Measurements from ENCODE around the gene XBP1. TPM values are rescaled to one million over a fixed set of nuclear protein-coding genes. Genes with fewer than 3 reads are reported as not detected.

The XBP1 gene
- total and polyA plus RNA-seq, 2 of the 8 experiments (the other 6 are each of a cell fraction or from before 2014, with no cell fraction given): 99.8 to 131 TPM

DNA sequence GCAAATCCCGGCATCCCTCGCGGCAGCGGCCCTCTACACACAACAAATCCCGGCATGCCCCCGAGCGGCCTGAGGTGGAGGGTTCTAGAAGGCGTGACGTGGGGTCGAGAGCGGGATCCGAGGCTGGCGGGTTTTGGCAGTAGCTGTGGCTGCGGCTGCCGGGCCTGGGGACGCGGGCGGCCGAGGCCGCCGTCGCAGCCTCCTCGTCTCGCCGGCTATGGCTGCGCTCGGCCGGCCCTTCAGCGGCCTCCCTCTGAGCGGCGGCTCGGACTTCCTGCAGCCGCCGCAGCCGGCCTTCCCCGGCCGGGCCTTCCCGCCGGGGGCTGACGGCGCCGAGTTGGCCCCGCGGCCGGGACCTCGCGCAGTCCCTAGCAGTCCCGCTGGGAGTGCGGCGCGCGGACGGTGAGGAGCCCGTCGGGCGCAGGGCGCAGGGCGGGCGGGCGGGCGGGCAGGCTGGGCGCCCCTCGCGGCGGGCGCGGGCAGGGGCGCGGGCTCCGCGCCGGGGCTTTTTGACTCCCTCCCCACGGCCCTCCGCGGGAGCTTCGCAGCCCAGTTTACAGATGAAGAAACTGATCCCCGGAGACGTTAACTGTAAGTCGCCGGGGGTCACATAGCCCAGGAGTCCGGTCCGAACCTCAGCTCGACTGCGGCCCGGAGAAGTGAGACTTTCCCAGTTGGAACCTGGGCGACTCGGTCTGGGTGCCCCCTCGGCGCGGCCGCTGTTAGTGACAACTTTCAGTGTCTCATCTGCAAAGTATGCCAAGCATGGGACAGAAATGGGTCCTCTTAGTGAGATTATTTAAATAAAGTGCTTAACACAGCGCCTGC lies 27.5 kb downstream of the XBP1 start, which contains the start of gene CCDC117:
TSS of gene CCDC117 (plus strand) at position 63 of the 828 bp plus-strand sequence. CDS start at position 218, 155 bp downstream.
- H2BK12ac ChIP-seq (ENCODE audit: low read depth, low read length): no peak within 1 kb of the TSS
- no peak within 1 kb of the TSS for H2BK20ac ChIP-seq (ENCODE audit: low read length)
- H2AFZ ChIP-seq (ENCODE audit: low read length): no peak within 1 kb of the TSS
- H3K4me3 ChIP-seq (ENCODE audit: extremely low read depth in 1 of 4, insufficient read depth in 2 of 4, low read depth in 3 of 4, low read length in 4 of 4): peak within 1 kb of the TSS; percentile 71 to 77 (median 73)
- H3K79me1 ChIP-seq (ENCODE audit: low read depth, low read length): peaks cover 3% of the 10 kb centered on the region; the same call in 1 of the 2 replicates
- FAIRE-seq (no peak), DNase-seq (ENCODE audit: low read depth in 1 of 2, low spot score in 2 of 2) (peak; percentile 89 to 92)
- no peaks in the 10 kb centered on the region for H3K27me3 ChIP-seq (replicated peaks in 1 of 4; ENCODE audit: control insufficient read depth in 3 of 4, extremely low read depth in 1 of 4, insufficient read depth in 3 of 4, low read length in 3 of 4)
- H4K8ac ChIP-seq (ENCODE audit: extremely low read depth, insufficient read depth, low read length): peak within 1 kb of the TSS; percentile 97; the same call in 1 of the 2 replicates
- peak within 1 kb of the TSS; percentile 88 to 97 for H3K4me2 ChIP-seq (ENCODE audit: insufficient read depth in 1 of 2, low read depth in 2 of 2, low read length in 2 of 2)
- ChIA-PET CTCF (ENCODE audit: partially characterized antibody) (interaction anchor here (1.3 to 1.5 kb wide), 3 partner anchors 11 to 35 kb away, joined by 3 to 6 read pairs (median 3); no protein-coding TSS in a partner anchor), POLR2A (ENCODE audit: partially characterized antibody) (interaction anchor here (0.6 to 5.5 kb wide), 7 partner anchors 12 to 237 kb away, joined by 3 to 31 read pairs (median 4); partner anchors contain the start of genes CHEK2, HSCB, TTC28 and XBP1)
- H3K18ac ChIP-seq (ENCODE audit: extremely low read depth, low read length): no peak within 1 kb of the TSS; the same call in none of the 2 replicates
- no peak within 1 kb of the TSS for H2AK5ac ChIP-seq (ENCODE audit: low read depth, low read length)
- no peak within 1 kb of the TSS for H2BK5ac ChIP-seq (ENCODE audit: low read depth, low read length)
- H3K4me1 ChIP-seq (replicated peaks in 1 of 4; ENCODE audit: control insufficient read depth in 3 of 4, insufficient read depth in 4 of 4, low read length in 3 of 4): peaks cover 0 to 3% (median 0%) of the 10 kb centered on the region in 4 experiments; a peak in 2 of 7 replicates
- H3K36me3 ChIP-seq (ENCODE audit: control insufficient read depth in 2 of 4, insufficient read depth in 4 of 4, low read length in 3 of 4): peaks cover 0 to 29% (median 1%) of the 10 kb centered on the region in 4 experiments; a peak in 3 of 8 replicates
- no peaks in the 10 kb centered on the region for H3K9me3 ChIP-seq (ENCODE audit: insufficient read depth in 2 of 2, low read depth in 1 of 2, low read length in 1 of 2)
- no peak within 1 kb of the TSS for H3K23ac ChIP-seq (ENCODE audit: insufficient read length)
- H3K4ac ChIP-seq (replicated peaks; ENCODE audit: insufficient read length, low read depth, low read length): peak within 1 kb of the TSS; percentile 2
- peak within 1 kb of the TSS; percentile 72 for H4K5ac ChIP-seq (ENCODE audit: insufficient read length, low read depth, low read length)
- no peak within 1 kb of the TSS for H2BK15ac ChIP-seq (ENCODE audit: low read length)
- peak within 1 kb of the TSS; percentile 72 for H2BK120ac ChIP-seq (replicated peaks; ENCODE audit: low read depth, low read length)
- no peak within 1 kb of the TSS for H3K14ac ChIP-seq (ENCODE audit: insufficient read length)
- peak within 1 kb of the TSS; percentile 91; the same call in 1 of the 2 replicates for H3K27ac ChIP-seq (ENCODE audit: low read depth, low read length)
- peaks cover 0 to 27% of the 10 kb centered on the region in 2 experiments; a peak in 2 of 4 replicates for H3K79me2 ChIP-seq (ENCODE audit: control insufficient read depth in 1 of 2, insufficient read depth in 2 of 2, low read length in 2 of 2)
- peak within 1 kb of the TSS; percentile 74 to 96 (median 88) for H3K9ac ChIP-seq (replicated peaks in 1 of 4; ENCODE audit: extremely low read depth in 1 of 4, low read depth in 3 of 4, low read length in 3 of 4)
- H3K23me2 ChIP-seq (ENCODE audit: low read depth, low read length): peaks cover 4% of the 10 kb centered on the region
- WGBS, 2 experiments (ENCODE audit: extremely low coverage in 1 of 2, insufficient coverage in 1 of 2, insufficient read length in 1 of 2, insufficient replicate concordance in 2 of 2, low coverage in 1 of 2, low lambda C conversion rate in 2 of 2, missing lambda C conversion rate in 1 of 2): 1% methylated on average over 54 of the region's 92 CpGs; no CpG with 5 or more reads in 1 of the 2 experiments
- no peak within 1 kb of the TSS for H3K56ac ChIP-seq (replicated peaks; ENCODE audit: insufficient read length, low read depth, low read length)
- no peak within 1 kb of the TSS for H4K91ac ChIP-seq (replicated peaks; ENCODE audit: insufficient read length, low read length)
- peaks cover 0 to 2% of the 10 kb centered on the region in 2 experiments for H4K20me1 ChIP-seq (replicated peaks in 1 of 2; ENCODE audit: control insufficient read depth in 1 of 2, insufficient read depth in 2 of 2, low read length in 2 of 2)
- TF ChIP-seq SIN3A (conservative IDR thresholded peaks at IDR 0.05 in 1 of 2, IDR thresholded peaks at IDR 0.05 in 1 of 2; ENCODE audit: low read depth in 1 of 2, low read length in 2 of 2) (0 out of 4 replicates have a peak, but pooled peaks of 1 of the 2 experiments have one; percentile 74), HDAC2 (IDR thresholded peaks at IDR 0.05; ENCODE audit: borderline replicate concordance in 1 of 2, low read depth in 2 of 2, low read length in 2 of 2) (0 out of 4 replicates have a peak, but pooled peaks of 1 of the 2 experiments have one; percentile 52), ASH2L (IDR thresholded peaks at IDR 0.05; ENCODE audit: low read length) (peak; percentile 74), SUZ12 (IDR thresholded peaks at IDR 0.05; ENCODE audit: low read length) (no peak), TAF1 (IDR thresholded peaks at IDR 0.05; ENCODE audit: low read depth, low read length) (peak; percentile 76; the same call in 1 of the 2 replicates)
- TF ChIP-seq, protein P1, sequence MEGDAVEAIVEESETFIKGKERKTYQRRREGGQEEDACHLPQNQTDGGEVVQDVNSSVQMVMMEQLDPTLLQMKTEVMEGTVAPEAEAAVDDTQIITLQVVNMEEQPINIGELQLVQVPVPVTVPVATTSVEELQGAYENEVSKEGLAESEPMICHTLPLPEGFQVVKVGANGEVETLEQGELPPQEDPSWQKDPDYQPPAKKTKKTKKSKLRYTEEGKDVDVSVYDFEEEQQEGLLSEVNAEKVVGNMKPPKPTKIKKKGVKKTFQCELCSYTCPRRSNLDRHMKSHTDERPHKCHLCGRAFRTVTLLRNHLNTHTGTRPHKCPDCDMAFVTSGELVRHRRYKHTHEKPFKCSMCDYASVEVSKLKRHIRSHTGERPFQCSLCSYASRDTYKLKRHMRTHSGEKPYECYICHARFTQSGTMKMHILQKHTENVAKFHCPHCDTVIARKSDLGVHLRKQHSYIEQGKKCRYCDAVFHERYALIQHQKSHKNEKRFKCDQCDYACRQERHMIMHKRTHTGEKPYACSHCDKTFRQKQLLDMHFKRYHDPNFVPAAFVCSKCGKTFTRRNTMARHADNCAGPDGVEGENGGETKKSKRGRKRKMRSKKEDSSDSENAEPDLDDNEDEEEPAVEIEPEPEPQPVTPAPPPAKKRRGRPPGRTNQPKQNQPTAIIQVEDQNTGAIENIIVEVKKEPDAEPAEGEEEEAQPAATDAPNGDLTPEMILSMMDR (IDR thresholded peaks at IDR 0.05; ENCODE audit: control extremely low read depth in 1 of 3, insufficient read depth in 1 of 3, low read depth in 1 of 3, low read length in 3 of 3): peak in 2 of 3 experiments; percentile 8 to 43; a peak in 1 of 4 replicates

Data from H1 (cell line).